ENCODE results near the gene MED12L. TPM values are rescaled to one million over a fixed set of nuclear protein-coding genes. Genes with fewer than 3 reads are reported as not detected.

The MED12L gene
- total RNA-seq, 1 experiment from 2014 or later: 6.4 TPM

- no TSS peak for BruUV-seq (replicated peaks)
- RAD21 ChIA-PET (ENCODE audit: low non-redundant PET in 1 of 2, low total read pairs in 2 of 2, uncharacterized antibody in 2 of 2, unreplicated experiment in 2 of 2): no interaction called here
- ATAC-seq: no peak
These were observed 391.0 kb downstream of the MED12L start for GRCh38 chr3:151476344-151477018.

More at GRCh38 chr3:151476344-151477018, 391.0 kb downstream of the MED12L start:
- Histone ChIP-seq H3K27ac (ENCODE audit: low read depth, low read length) (no peak overlapping the region), H2AFZ (ENCODE audit: low read depth, low read length, poor library complexity, severe bottlenecking) (no peak overlapping the region), H3K9ac (ENCODE audit: low read length) (no peak overlapping the region), H4K20me1 (ENCODE audit: insufficient read depth) (no peaks in the 10 kb centered on the region), H3K79me2 (ENCODE audit: insufficient read depth, low read length) (no peaks in the 10 kb centered on the region), H3K9me3 (ENCODE audit: control insufficient read depth in 1 of 2, insufficient read depth in 1 of 2, low read depth in 1 of 2, low read length in 2 of 2) (no peaks in the 10 kb centered on the region), H3K9me2 (ENCODE audit: insufficient read depth) (no peaks in the 10 kb centered on the region), H3K27me3 (ENCODE audit: insufficient read depth, low read length) (no peaks in the 10 kb centered on the region), H3K4me3 (replicated peaks in 1 of 2; ENCODE audit: low read depth in 1 of 2, low read length in 2 of 2) (no peak overlapping the region), H3K36me3 (ENCODE audit: control insufficient read depth in 1 of 2, insufficient read depth in 2 of 2, low read length in 2 of 2) (no peaks in the 10 kb centered on the region), H3K4me2 (ENCODE audit: low read length) (no peak overlapping the region), H3K4me1 (ENCODE audit: control insufficient read depth in 1 of 2, insufficient read depth in 2 of 2, low read length in 2 of 2) (peaks cover 0 to 5% of the 10 kb centered on the region in 2 experiments; a peak in 1 of 4 replicates)
- POLR2A ChIA-PET: no interaction called here
- CTCF ChIA-PET: interaction anchor here (2.0 kb wide), 1 partner anchor 9 kb away, joined by 7 read pairs; no protein-coding TSS in a partner anchor
- intact Hi-C loops (cut with micrococcal nuclease): no loop called here
- TF ChIP-seq CEBPB (IDR thresholded peaks at IDR 0.05; ENCODE audit: low read depth) (no peak), EZH2 (IDR thresholded peaks at IDR 0.05) (no peak), CBX3 (IDR thresholded peaks at IDR 0.05; ENCODE audit: low read depth) (no peak), EZH2phosphoT487 (IDR thresholded peaks at IDR 0.05; ENCODE audit: borderline replicate concordance) (no peak), SIN3A (IDR thresholded peaks at IDR 0.05; ENCODE audit: low read depth) (no peak), SRF (IDR thresholded peaks at IDR 0.05; ENCODE audit: low read depth) (no peak), ZNF274 (IDR thresholded peaks at IDR 0.05; ENCODE audit: low read depth, low read length) (no peak), ZFX (IDR thresholded peaks at IDR 0.05) (no peak), TCF7L2 (IDR thresholded peaks at IDR 0.05; ENCODE audit: borderline replicate concordance, extremely low read depth, insufficient read depth, insufficient read length) (no peak), JUND (IDR thresholded peaks at IDR 0.05) (no peak), EGR1 (IDR thresholded peaks at IDR 0.05; ENCODE audit: low read depth) (no peak), POLR2A (IDR thresholded peaks at IDR 0.05; ENCODE audit: borderline replicate concordance, extremely low read depth, insufficient read depth, insufficient read length) (no peak), RAD21 (IDR thresholded peaks at IDR 0.05; ENCODE audit: low read depth) (no peak), ELF1 (IDR thresholded peaks at IDR 0.05; ENCODE audit: borderline replicate concordance, low read depth) (no peak), REST (IDR thresholded peaks at IDR 0.05; ENCODE audit: low read depth) (no peak), ZBTB33 (IDR thresholded peaks at IDR 0.05; ENCODE audit: extremely low read depth, insufficient replicate concordance, low read length) (no peak)
- DNase-seq (ENCODE audit: low read depth, low spot score): no peak
